ENCODE data around the gene CIP2A.

CIP2A gene

DNA sequence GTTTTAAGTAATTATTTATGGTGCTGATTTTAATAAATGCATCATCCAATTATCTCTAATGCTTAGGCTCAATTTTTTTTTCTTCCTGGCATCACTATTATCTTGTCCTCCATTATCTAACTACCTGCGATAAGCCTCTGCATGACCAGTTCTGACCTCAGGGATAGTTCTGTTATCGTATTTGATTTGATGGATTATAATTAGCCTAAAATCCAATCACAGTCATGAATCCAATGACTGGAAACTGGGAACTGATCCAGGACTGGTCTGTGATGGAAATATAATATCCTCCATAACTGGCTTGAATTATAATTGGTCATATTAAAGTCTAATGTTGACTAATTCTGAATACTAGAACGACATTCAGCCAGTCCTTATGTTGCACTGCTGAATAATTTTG, 80.0 kb downstream of the CIP2A start:
- no peak for FAIRE-seq

DNA sequence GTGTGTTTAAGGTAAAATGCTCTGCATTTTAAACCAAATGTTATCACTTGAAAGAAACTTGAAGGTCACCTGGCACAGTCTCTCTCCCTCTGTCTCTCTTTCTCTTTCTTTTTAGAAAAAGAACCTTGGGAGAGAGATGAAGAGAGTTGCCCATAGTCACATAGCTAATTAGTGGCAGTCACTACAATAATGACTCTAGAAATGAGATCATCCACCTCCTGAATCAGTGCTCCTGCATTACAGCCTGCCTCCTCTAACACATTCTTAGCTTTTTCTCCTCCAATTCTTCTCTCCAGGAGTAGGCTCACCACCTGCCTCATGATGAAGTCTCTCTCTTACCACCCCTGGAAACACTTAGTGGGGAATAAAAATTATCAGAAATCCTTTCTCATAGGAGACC, 81.3 kb downstream of the CIP2A start:
- FAIRE-seq = no peak

- no peak for FAIRE-seq
Measured at GRCh38 chr3:108505811-108506210, 83.4 kb downstream of the CIP2A start.

DNA sequence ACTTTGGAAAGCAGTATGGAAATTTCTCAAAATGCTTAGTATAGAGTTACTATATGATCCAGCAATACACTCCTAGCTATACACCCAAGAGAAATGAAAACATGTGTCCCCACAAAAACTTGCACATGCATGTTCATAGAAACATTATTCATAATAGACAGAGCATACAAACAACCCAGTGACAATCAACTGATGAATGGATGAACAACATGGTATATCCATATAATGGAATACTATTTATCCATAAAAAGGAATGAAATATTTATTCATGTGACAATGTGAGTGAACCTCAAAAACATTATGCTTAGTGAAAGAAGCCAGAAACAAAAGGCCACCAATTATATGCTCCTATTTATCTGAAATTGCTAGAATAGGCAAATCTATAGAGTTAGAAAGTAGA, 85.5 kb downstream of the CIP2A start:
- no peak for FAIRE-seq

DNA sequence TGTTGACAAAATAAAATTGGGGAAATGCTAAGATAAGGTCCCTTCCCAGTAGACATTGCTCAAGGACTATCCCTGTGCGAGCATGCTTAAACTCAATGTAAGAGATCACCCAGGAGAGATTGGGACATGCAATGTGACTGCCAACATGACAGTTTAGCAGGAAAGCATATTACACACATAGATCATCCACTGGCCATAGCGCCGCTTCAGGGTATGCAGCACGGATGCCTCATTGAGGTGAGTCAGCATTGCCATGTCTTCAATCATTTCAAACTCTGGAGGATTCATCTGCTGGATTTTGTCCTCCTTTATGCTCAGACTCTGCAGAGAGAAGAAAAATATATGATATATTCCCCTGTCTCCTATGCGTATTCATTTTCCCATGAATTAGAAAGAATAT, 87.7 kb downstream of the CIP2A start:
- no peak for FAIRE-seq

- no peak for FAIRE-seq
Measured at GRCh38 chr3:108500728-108501127, 88.5 kb downstream of the CIP2A start.
